Mucosa of rectum (tissue), 2 donors: ENCODE results near the gene CPNE9.

Source experiments
- H3K27ac ChIP-seq, 2 donors: one replicate each; pipeline ENCODE4 v1.7.0; 2013; ENCODE audit warnings: inconsistent platforms in 2 of 2, low read depth in 2 of 2, low read length in 2 of 2
- H3K27me3 ChIP-seq, 2 donors: one replicate each; pipeline ENCODE4 v1.7.0; 2013; ENCODE audit warnings: low read length in 2 of 2; ENCODE audit not compliant: control insufficient read depth in 2 of 2, insufficient read depth in 2 of 2
- H3K36me3 ChIP-seq, 2 donors: one replicate each; pipeline ENCODE4 v1.7.0; 2013; ENCODE audit warnings: low read length in 2 of 2; ENCODE audit not compliant: control insufficient read depth in 2 of 2, insufficient read depth in 2 of 2
- H3K4me1 ChIP-seq, 2 donors: one replicate each; pipeline ENCODE4 v1.7.0; 2013; ENCODE audit warnings: low read length in 2 of 2, mild to moderate bottlenecking in 1 of 2; ENCODE audit not compliant: control insufficient read depth in 2 of 2, insufficient read depth in 2 of 2
- H3K4me3 ChIP-seq, 2 donors: one replicate each; pipeline ENCODE4 v1.7.0; 2013; ENCODE audit warnings: low read length in 2 of 2
- H3K9ac ChIP-seq, 2 donors: one replicate each; pipeline ENCODE4 v1.7.0; 2013; ENCODE audit warnings: low read length in 2 of 2, low read depth in 1 of 2, mild to moderate bottlenecking in 1 of 2
- H3K9me3 ChIP-seq, 2 donors: one replicate each; pipeline ENCODE4 v1.7.0; 2013; ENCODE audit warnings: low read length in 2 of 2; ENCODE audit not compliant: control insufficient read depth in 2 of 2
- donor health status: healthy.
- donor health status: Normal muscosa, but diverticular disease.

CPNE9 gene

GRCh38 chr3:9703736-9704346 lies at the start of gene CPNE9:
Gene CPNE9 (plus strand): TSS chr3:9703833. CDS start chr3:9703997, 164 bp downstream.
- Histone ChIP-seq H3K27me3 (peaks cover 0 to 2% of the 10 kb centered on the region in 2 donors), H3K4me1 (peaks cover 10 to 12% of the 10 kb centered on the region in 2 donors), H3K27ac (no peak within 1 kb of the TSS), H3K9ac (no peak within 1 kb of the TSS), H3K36me3 (peaks cover 6 to 22% of the 10 kb centered on the region in 2 donors), H3K9me3 (no peaks in the 10 kb centered on the region), H3K4me3 (peak within 1 kb of the TSS; percentile 31 to 44)

GRCh38 chr3:9659849-9660248 lies 43.8 kb upstream of the CPNE9 start:
- Histone ChIP-seq H3K9ac (no peak overlapping the region), H3K4me1 (no peaks in the 10 kb centered on the region), H3K4me3 (no peak overlapping the region), H3K27ac (no peak overlapping the region), H3K27me3 (no peaks in the 10 kb centered on the region), H3K9me3 (no peaks in the 10 kb centered on the region), H3K36me3 (peaks cover 47 to 71% of the 10 kb centered on the region in 2 donors)

- Histone ChIP-seq H3K27me3 (no peaks in the 10 kb centered on the region), H3K27ac (no peak overlapping the region), H3K36me3 (peaks cover 46 to 67% of the 10 kb centered on the region in 2 donors), H3K4me1 (no peaks in the 10 kb centered on the region), H3K4me3 (no peak overlapping the region), H3K9me3 (no peaks in the 10 kb centered on the region), H3K9ac (no peak overlapping the region)
Measured at GRCh38 chr3:9660972-9661371, 42.7 kb upstream of the CPNE9 start.

GRCh38 chr3:9664119-9664751 lies 39.4 kb upstream of the CPNE9 start:
- Histone ChIP-seq H3K27me3 (no peaks in the 10 kb centered on the region), H3K9me3 (no peaks in the 10 kb centered on the region), H3K9ac (no peak overlapping the region), H3K27ac (no peak overlapping the region), H3K4me3 (no peak overlapping the region), H3K36me3 (peaks cover 58 to 67% of the 10 kb centered on the region in 2 donors), H3K4me1 (no peaks in the 10 kb centered on the region)

GRCh38 chr3:9666704-9667445 lies 36.8 kb upstream of the CPNE9 start:
- no peaks in the 10 kb centered on the region for H3K4me1 ChIP-seq
- no peaks in the 10 kb centered on the region for H3K27me3 ChIP-seq
- no peak overlapping the region for H3K9ac ChIP-seq
- no peak overlapping the region for H3K27ac ChIP-seq
- H3K9me3 ChIP-seq, result no peaks in the 10 kb centered on the region
- peaks cover 60 to 77% of the 10 kb centered on the region in 2 donors for H3K36me3 ChIP-seq
- no peak overlapping the region for H3K4me3 ChIP-seq

- H3K4me1 ChIP-seq, result no peaks in the 10 kb centered on the region
- H3K27me3 ChIP-seq, result no peaks in the 10 kb centered on the region
- H3K27ac ChIP-seq, result no peak overlapping the region
- H3K9ac ChIP-seq, result no peak overlapping the region
- H3K36me3 ChIP-seq, result peaks cover 74 to 80% of the 10 kb centered on the region in 2 donors
- H3K4me3 ChIP-seq, result no peak overlapping the region
- H3K9me3 ChIP-seq, result no peaks in the 10 kb centered on the region
Measured at GRCh38 chr3:9669277-9669676, 34.4 kb upstream of the CPNE9 start.

- no peak overlapping the region for H3K9ac ChIP-seq
- H3K27me3 ChIP-seq, result no peaks in the 10 kb centered on the region
- H3K9me3 ChIP-seq, result no peaks in the 10 kb centered on the region
- no peaks in the 10 kb centered on the region for H3K4me1 ChIP-seq
- peaks cover 71 to 75% of the 10 kb centered on the region in 2 donors for H3K36me3 ChIP-seq
- no peak overlapping the region for H3K27ac ChIP-seq
- H3K4me3 ChIP-seq, result no peak overlapping the region
Measured at GRCh38 chr3:9669720-9670432, 33.8 kb upstream of the CPNE9 start.

GRCh38 chr3:9673082-9673481 lies 30.6 kb upstream of the CPNE9 start:
- H3K27me3 ChIP-seq, result no peaks in the 10 kb centered on the region
- H3K9ac ChIP-seq, result no peak overlapping the region
- H3K4me1 ChIP-seq, result no peaks in the 10 kb centered on the region
- no peaks in the 10 kb centered on the region for H3K9me3 ChIP-seq
- peaks cover 78 to 84% of the 10 kb centered on the region in 2 donors for H3K36me3 ChIP-seq
- H3K27ac ChIP-seq, result no peak overlapping the region
- H3K4me3 ChIP-seq, result no peak overlapping the region

- Histone ChIP-seq H3K27me3 (no peaks in the 10 kb centered on the region), H3K4me1 (no peaks in the 10 kb centered on the region), H3K9ac (no peak overlapping the region), H3K9me3 (no peaks in the 10 kb centered on the region), H3K27ac (no peak overlapping the region), H3K4me3 (no peak overlapping the region), H3K36me3 (peaks cover 78 to 83% of the 10 kb centered on the region in 2 donors)
Measured at GRCh38 chr3:9673752-9674151, 29.9 kb upstream of the CPNE9 start.
